ENCODE results near the gene ORM2.
A peak's percentile ranks its signal among the peaks of the same experiment; 100 is the strongest.

Gene ORM2

GRCh38 chr9:114289571-114290481 is 39.8 kb upstream of the ORM2 start:
- Histone ChIP-seq H3K4me1 (ENCODE audit: low read length) (no peaks in the 10 kb centered on the region), H3K27ac (ENCODE audit: low read length) (no peak overlapping the region), H4K20me1 (ENCODE audit: insufficient read depth, low read length) (no peaks in the 10 kb centered on the region), H3K4me2 (ENCODE audit: low read length) (no peak overlapping the region), H3K36me3 (replicated peaks; ENCODE audit: low read depth, low read length) (no peaks in the 10 kb centered on the region), H3K9me3 (ENCODE audit: insufficient read depth, low read length) (peaks cover 4% of the 10 kb centered on the region; the same call in 1 of the 2 replicates), H3K4me3 (ENCODE audit: low read length) (no peak overlapping the region), H3K9ac (ENCODE audit: low read length) (no peak overlapping the region), H3K27me3 (ENCODE audit: low read depth, low read length) (peaks cover 11% of the 10 kb centered on the region; the same call in 1 of the 2 replicates), H3K79me2 (ENCODE audit: low read length) (no peaks in the 10 kb centered on the region), H2AFZ (ENCODE audit: low read depth, low read length) (no peak overlapping the region)
- no peak for TF ChIP-seq CTCF (IDR thresholded peaks at IDR 0.05; ENCODE audit: low read depth, low read length)
- no peak for TF ChIP-seq EZH2phosphoT487 (IDR thresholded peaks at IDR 0.05; ENCODE audit: low read depth)

- no peak overlapping the region for H3K4me3 ChIP-seq (ENCODE audit: low read length)
- H3K9me3 ChIP-seq (ENCODE audit: insufficient read depth, low read length) = peaks cover 6% of the 10 kb centered on the region; the same call in 1 of the 2 replicates
- H2AFZ ChIP-seq (ENCODE audit: low read depth, low read length) = no peak overlapping the region
- H3K4me2 ChIP-seq (ENCODE audit: low read length) = no peak overlapping the region
- H3K36me3 ChIP-seq (replicated peaks; ENCODE audit: low read depth, low read length) = no peaks in the 10 kb centered on the region
- H3K27ac ChIP-seq (ENCODE audit: low read length) = no peak overlapping the region
- no peak overlapping the region for H3K9ac ChIP-seq (ENCODE audit: low read length)
- no peaks in the 10 kb centered on the region for H4K20me1 ChIP-seq (ENCODE audit: insufficient read depth, low read length)
- H3K79me2 ChIP-seq (ENCODE audit: low read length) = no peaks in the 10 kb centered on the region
- H3K4me1 ChIP-seq (ENCODE audit: low read length) = no peaks in the 10 kb centered on the region
- no peak for TF ChIP-seq EZH2phosphoT487 (IDR thresholded peaks at IDR 0.05; ENCODE audit: low read depth)
- no peak for TF ChIP-seq CTCF (IDR thresholded peaks at IDR 0.05; ENCODE audit: low read depth, low read length)
- peaks cover 13% of the 10 kb centered on the region; the same call in 1 of the 2 replicates for H3K27me3 ChIP-seq (ENCODE audit: low read depth, low read length)
Observed at GRCh38 chr9:114290561-114290986, 39.1 kb upstream of the ORM2 start.

GRCh38 chr9:114291064-114291474 is 38.6 kb upstream of the ORM2 start:
- Histone ChIP-seq H3K4me2 (ENCODE audit: low read length) (0 out of 2 replicates have a peak overlapping the region, but pooled peaks have one; percentile 29), H2AFZ (ENCODE audit: low read depth, low read length) (no peak overlapping the region), H3K9ac (ENCODE audit: low read length) (no peak overlapping the region), H3K4me3 (ENCODE audit: low read length) (no peak overlapping the region), H3K4me1 (ENCODE audit: low read length) (no peaks in the 10 kb centered on the region), H3K79me2 (ENCODE audit: low read length) (no peaks in the 10 kb centered on the region), H3K36me3 (replicated peaks; ENCODE audit: low read depth, low read length) (no peaks in the 10 kb centered on the region), H3K27me3 (ENCODE audit: low read depth, low read length) (peaks cover 13% of the 10 kb centered on the region; the same call in 1 of the 2 replicates), H3K9me3 (ENCODE audit: insufficient read depth, low read length) (peaks cover 6% of the 10 kb centered on the region; the same call in 1 of the 2 replicates), H3K27ac (ENCODE audit: low read length) (no peak overlapping the region), H4K20me1 (ENCODE audit: insufficient read depth, low read length) (no peaks in the 10 kb centered on the region)
- TF ChIP-seq CTCF (IDR thresholded peaks at IDR 0.05; ENCODE audit: low read depth, low read length) (peak; percentile 90), EZH2phosphoT487 (IDR thresholded peaks at IDR 0.05; ENCODE audit: low read depth) (no peak)

GRCh38 chr9:114291886-114292590 is 37.6 kb upstream of the ORM2 start:
- Histone ChIP-seq H3K9ac (ENCODE audit: low read length) (no peak overlapping the region), H3K4me2 (ENCODE audit: low read length) (no peak overlapping the region), H3K9me3 (ENCODE audit: insufficient read depth, low read length) (peaks cover 8% of the 10 kb centered on the region; the same call in 1 of the 2 replicates), H3K4me1 (ENCODE audit: low read length) (no peaks in the 10 kb centered on the region), H2AFZ (ENCODE audit: low read depth, low read length) (no peak overlapping the region), H3K27ac (ENCODE audit: low read length) (no peak overlapping the region), H4K20me1 (ENCODE audit: insufficient read depth, low read length) (no peaks in the 10 kb centered on the region), H3K36me3 (replicated peaks; ENCODE audit: low read depth, low read length) (no peaks in the 10 kb centered on the region), H3K27me3 (ENCODE audit: low read depth, low read length) (peaks cover 13% of the 10 kb centered on the region; the same call in 1 of the 2 replicates), H3K4me3 (ENCODE audit: low read length) (no peak overlapping the region), H3K79me2 (ENCODE audit: low read length) (no peaks in the 10 kb centered on the region)
- TF ChIP-seq CTCF (IDR thresholded peaks at IDR 0.05; ENCODE audit: low read depth, low read length) = no peak
- no peak for TF ChIP-seq EZH2phosphoT487 (IDR thresholded peaks at IDR 0.05; ENCODE audit: low read depth)

All from OCI-LY3 (cell line).